Kidney tubule cell (primary cell): ENCODE data around the gene STK38.

Experiments used
- DNase-seq: peaks from one replicate; pipeline ENCODE4 v3.0.0-alpha.2; 2018; ENCODE audit warnings: low spot score

Gene STK38

GRCh38 chr6:36519352-36519751 is 27.9 kb downstream of the STK38 start:
- no peak for DNase-seq

GRCh38 chr6:36517408-36517807 is 29.9 kb downstream of the STK38 start:
- DNase-seq = no peak

GRCh38 chr6:36516988-36517387 is 30.3 kb downstream of the STK38 start:
- no peak for DNase-seq

DNA sequence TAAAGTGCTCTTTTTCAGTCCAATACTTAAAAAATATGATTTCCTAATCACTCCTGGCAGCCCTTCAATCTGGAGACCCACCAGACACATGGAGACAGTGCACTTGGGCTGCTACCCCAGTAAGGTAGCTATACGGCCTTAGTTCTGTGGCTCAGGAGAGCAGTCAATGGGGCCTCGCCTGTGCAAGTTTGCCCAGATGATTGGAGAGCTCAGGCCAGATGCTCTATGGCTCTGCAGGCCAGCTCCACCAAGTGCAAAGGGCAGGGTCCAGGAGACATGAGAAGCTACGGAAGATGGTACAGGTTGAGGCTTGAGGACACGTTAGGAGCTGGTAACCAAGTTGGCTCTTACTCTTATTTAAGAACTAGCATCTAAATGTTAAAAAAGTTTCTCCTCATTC is 30.7 kb downstream of the STK38 start:
- DNase-seq = no peak

- DNase-seq = no peak
Measured at GRCh38 chr6:36515844-36516243, 31.4 kb downstream of the STK38 start.

DNA sequence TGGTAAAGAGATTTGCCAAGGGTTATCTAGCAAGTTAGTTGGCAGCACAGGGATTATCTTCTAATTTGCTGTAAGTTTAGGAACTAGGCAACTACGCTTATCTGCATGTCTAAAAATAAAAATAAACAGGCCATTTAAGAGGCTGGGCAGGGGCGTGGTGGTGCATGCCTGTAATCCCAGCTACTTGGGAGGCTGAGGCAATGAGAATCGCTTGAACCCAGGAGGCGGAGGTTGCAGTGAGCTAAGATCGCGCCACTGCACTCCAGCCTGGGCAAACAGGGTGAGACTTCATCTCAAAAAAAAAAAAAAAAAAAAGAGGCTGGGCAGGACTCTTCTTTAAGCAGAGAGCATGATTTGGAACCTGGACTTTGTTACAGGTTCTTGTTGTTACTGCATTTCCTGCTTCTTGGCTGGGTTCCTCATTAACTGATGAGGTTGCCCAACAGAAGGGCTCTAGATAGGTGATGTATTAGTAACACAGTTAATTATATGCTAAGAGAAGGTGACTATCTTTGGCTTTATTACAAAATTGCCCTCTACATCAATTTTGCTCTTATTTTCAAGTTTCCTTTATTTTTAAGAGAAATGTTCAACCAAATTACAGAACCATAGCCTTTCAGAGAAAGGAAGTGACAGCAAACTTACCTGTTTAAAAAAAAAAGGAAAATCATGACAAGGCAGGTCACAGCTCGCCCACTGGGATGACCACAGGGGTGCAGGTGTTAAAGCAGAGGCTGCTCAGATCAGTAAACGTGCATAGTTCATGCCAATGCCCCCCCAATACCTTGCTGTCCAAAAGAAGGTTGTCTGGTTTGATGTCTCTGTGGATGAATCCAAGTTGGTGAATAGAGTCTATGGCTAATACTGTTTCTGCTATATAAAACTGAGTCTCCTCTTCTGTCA is 32.5 kb downstream of the STK38 start:
- peak; percentile 75 for DNase-seq

DNA sequence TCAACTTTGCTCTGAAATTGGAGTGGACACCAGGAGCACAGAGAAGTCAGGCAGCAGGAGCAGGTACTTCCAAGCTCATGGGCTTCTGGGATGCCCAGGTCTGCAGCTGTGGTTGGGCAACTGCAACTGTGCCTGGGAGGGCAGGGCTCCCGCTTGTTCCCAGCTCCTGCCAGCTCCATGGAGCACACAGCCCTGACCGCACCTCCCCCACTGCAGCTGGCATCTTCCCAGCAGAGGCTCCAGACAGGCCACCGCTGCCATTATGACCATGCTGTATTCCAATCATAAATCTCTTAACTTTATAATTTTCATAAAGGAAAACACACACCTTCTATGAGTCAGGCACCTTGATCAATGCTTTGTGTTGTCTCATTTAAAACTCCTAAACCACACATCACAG is 36.9 kb downstream of the STK38 start:
- no peak for DNase-seq

DNA sequence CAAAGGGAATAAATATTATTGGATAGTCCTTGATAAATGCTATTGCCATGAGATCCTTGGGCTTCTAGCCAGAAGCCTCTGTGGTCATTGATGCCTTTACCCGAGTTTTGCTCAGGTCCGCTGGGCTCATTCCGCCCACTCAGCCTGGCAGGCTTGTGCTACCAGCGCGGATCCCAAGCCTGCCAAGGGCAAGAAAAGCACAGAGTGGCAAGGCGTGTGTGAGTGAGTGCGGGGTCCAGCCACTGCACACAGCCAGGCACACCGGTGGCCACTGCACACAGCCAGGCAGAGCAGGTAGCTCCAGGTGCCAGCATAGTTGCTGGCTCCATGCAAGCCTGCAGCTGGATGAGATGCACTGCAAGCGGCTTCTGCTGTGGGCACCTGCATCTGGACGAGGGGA is 38.7 kb downstream of the STK38 start:
- DNase-seq = peak; percentile 19

GRCh38 chr6:36506611-36507010 is 40.7 kb downstream of the STK38 start:
- DNase-seq = no peak

- DNase-seq = no peak
Measured at GRCh38 chr6:36505744-36506534, 41.3 kb downstream of the STK38 start.

- DNase-seq = no peak
Measured at GRCh38 chr6:36504982-36505381, 42.3 kb downstream of the STK38 start.

GRCh38 chr6:36504181-36504580 is 43.1 kb downstream of the STK38 start:
- no peak for DNase-seq

DNA sequence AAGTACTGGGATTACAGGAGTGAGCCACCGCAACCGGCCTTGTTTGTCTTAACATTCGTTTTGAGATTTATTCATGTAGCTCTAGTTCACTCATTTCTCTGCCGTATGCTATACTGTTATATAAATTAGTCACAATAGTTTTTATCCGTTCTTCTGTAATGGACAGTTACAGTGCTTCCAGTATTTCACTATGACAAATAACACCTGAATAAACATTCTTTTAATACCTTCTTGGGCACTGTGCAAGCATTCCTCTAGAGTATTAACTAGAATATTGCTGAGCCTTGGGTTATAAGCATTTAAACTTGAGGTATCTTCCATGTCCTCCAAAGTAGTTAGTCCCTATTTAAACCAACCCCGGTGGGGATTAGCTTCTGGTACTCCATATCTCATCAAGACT is 45.6 kb downstream of the STK38 start:
- no peak for DNase-seq

DNA sequence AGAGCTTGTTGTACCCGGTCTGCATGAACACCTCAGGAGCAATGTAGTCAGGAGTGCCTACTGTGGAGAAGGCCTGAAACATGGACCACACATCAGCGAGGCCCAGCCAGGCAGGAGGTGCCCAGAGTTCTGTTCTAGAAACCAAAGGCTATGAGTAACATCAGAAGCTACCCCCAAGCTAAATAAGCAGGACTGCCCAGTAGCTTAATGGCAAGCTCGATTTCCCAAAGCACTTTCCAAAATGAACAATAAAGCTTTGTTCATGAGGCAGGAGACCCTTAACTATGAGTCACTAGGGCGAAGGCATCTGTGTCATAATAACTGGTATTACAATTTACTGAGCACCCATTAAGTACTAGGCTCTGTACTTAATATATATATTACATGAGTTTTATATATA is 47.4 kb downstream of the STK38 start:
- DNase-seq = peak; percentile 10

- no peak for DNase-seq
Measured at GRCh38 chr6:36495086-36495485, 52.2 kb downstream of the STK38 start.

DNA sequence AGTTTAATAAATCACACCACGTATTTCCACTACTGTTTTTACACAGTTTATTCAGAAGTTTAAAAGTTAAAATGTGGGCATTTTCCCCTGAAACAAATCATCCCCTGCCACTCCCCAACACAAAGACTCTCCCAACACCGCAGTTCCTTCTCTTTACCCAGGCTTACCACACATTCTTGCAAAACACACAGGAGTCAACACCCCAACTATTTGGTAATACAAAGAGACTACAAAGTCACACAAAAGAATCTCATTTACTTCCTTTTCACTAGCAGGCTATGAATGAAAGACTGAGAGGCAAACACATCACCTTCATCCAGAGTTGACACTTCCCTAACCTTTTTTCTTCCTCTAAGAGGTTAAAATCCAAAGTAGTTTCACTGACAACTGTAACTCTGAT is 53.4 kb downstream of the STK38 start:
- DNase-seq = no peak

DNA sequence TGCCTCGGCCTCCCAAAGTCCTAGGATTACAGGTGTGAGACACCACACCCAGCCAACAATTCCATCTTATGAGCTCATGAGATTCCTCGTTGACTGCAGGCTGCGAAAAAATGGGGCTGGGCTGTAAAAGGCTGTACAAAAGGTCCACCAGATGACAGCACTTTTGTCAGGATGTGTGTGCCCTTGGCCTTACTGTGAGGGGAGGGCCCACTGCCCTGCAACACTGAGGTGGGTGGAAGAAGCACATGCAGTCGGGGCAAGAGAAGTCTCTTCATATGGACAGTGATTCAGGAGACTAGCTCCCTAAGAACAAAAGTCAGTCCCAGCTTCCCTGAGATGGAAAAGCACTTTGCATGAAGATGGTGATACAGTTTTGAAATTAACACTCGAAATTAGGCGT is 54.0 kb downstream of the STK38 start:
- no peak for DNase-seq

DNA sequence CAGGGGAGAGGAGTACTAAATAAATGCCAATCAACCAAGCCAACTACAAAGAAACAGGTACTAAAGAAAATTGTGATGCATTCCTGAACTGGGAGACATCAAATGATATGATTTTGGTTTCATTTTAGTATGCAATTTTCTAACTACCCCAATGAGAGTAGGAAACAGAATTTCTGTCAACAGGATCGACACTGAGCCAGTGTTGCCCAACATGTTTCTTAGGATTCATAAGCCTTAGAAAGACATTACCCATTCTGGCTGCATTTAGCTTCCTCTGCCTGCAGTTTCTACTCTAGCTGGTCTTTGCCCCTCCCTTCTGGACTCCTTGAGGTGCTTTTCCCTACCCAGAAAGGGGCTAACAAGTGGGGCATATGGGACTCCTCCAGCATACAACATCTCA is 54.7 kb downstream of the STK38 start:
- no peak for DNase-seq

GRCh38 chr6:36492092-36492491 is 55.2 kb downstream of the STK38 start:
- no peak for DNase-seq

DNA sequence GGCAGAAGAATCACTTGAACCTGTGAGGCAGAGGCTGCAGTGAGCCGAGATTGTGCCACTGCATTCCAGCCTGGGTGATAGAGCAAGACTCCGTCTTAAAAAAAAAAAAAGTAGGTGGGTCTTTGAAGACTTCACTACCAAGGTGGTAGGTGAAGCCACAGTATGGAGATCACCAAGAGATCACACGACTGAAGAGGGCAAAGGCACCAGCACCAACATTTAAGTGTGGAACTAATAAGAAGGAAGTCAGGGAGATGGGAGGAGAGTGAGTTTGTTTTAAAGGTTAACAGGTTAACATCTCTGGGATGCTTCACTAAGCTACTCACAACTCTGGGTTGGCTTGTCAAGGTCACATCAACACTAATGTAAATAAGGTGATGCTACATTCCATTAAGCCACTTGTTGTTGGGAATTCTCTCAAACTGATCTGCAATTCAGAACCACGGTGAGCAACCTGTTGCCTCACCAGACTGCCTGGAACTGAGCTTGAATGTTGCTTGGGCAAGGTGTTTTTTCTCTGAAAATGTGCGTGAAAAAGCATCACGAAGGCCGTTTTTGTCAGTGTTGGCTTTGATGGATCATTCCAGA is 55.8 kb downstream of the STK38 start:
- peak; percentile 50 for DNase-seq

GRCh38 chr6:36489426-36489825 is 57.9 kb downstream of the STK38 start:
- no peak for DNase-seq

GRCh38 chr6:36488221-36488620 is 59.1 kb downstream of the STK38 start:
- DNase-seq = no peak

- no peak for DNase-seq
Measured at GRCh38 chr6:36487698-36488097, 59.6 kb downstream of the STK38 start.
